Endothelial cell of umbilical vein (primary cell): Measurements from ENCODE around the gene GRAMD1B. TPM values are rescaled to one million over a fixed set of nuclear protein-coding genes. Genes with fewer than 3 reads are reported as not detected.
A peak's percentile ranks its signal among the peaks of the same experiment; 100 is the strongest.

Experiments used
- BruUV-seq: library from RNA; stranded (reverse); fragments of 400-500 nt; replicated peaks from 2 replicates; lab custom pipeline; 2021; lab: Mats Ljungman, UMichigan
- CTCF ChIA-PET: fragments of 300-600, 350-600 bp; sonication (Branson Sonifier 250); formaldehyde crosslinking; loops from one replicate; lab custom pipeline; 2021; ENCODE audit warnings: antibody characterized with exemption, inconsistent platforms; lab: Charles Lee
- POLR2A ChIA-PET: fragments of 300-600, 350-600 bp; sonication (Branson Sonifier 250); formaldehyde crosslinking; loops from one replicate; lab custom pipeline; 2021; ENCODE audit warnings: antibody characterized with exemption, inconsistent platforms; lab: Charles Lee
- DNase-seq: peaks from one replicate; pipeline ENCODE4 v3.0.0-alpha.2; 2011; ENCODE audit warnings: low read depth, low spot score
- FAIRE-seq: peaks from 2 replicates; lab custom pipeline; 2011; peaks lifted over from hg19 to GRCh38; lab: Jason Lieb, UNC
- H2AFZ ChIP-seq: 2 replicates; pipeline ENCODE4 v1.6.0; 2012; ENCODE audit warnings: low read depth, low read length, control low read depth, inconsistent platforms
- H3K27ac ChIP-seq: 2 replicates; pipeline ENCODE4 v1.5.1; 2011; ENCODE audit warnings: low read depth, mild to moderate bottlenecking, control low read depth, low read length, moderate library complexity; ENCODE audit not compliant: insufficient read depth
- H3K27me3 ChIP-seq, 2 experiments: 2 replicates each; pipeline versions ENCODE4 v1.6.0 to v1.6.1; 2011; ENCODE audit warnings: low read length in 2 of 2, mixed read lengths in 1 of 2; ENCODE audit not compliant: control insufficient read depth in 2 of 2, insufficient read depth in 2 of 2
- H3K36me3 ChIP-seq, 2 experiments: 2 replicates in 1 of 2; 3 replicates in 1 of 2; pipeline ENCODE4 v1.5.1; 2011; ENCODE audit warnings: low read length in 2 of 2, mild to moderate bottlenecking in 1 of 2, moderate library complexity in 1 of 2; ENCODE audit not compliant: control insufficient read depth in 2 of 2, insufficient read depth in 2 of 2; ENCODE audit errors: extremely low read depth in 1 of 2
- H3K4me1 ChIP-seq: 3 replicates; pipeline ENCODE4 v1.5.1; 2011; ENCODE audit warnings: mild to moderate bottlenecking, low read length; ENCODE audit not compliant: control insufficient read depth, insufficient read depth; ENCODE audit errors: extremely low read depth
- H3K4me2 ChIP-seq: 2 replicates; pipeline ENCODE4 v1.6.1; 2011; ENCODE audit warnings: low read length, control low read depth, mixed read lengths; ENCODE audit not compliant: insufficient read depth
- H3K4me3 ChIP-seq, 3 experiments: fragments of 200-600 bp in 1 of 3; sonication (generic), shearing (Covaris generic) in 1 of 3; replicated peaks in 1 of 3; 2 replicates each; pipeline ENCODE4 v1.5.1; 2011 to 2016; ENCODE audit warnings: control low read depth in 3 of 3, low read length in 3 of 3, mild to moderate bottlenecking in 2 of 3, inconsistent platforms in 1 of 3, low read depth in 1 of 3, moderate library complexity in 1 of 3; ENCODE audit not compliant: insufficient read depth in 1 of 3
- H3K79me2 ChIP-seq: 2 replicates; pipeline ENCODE4 v1.6.0; 2012; ENCODE audit warnings: low read length, inconsistent platforms; ENCODE audit not compliant: control insufficient read depth, insufficient read depth
- H3K9ac ChIP-seq: replicated peaks from 2 replicates; pipeline ENCODE3; 2011; ENCODE audit warnings: low read length, control low read depth; ENCODE audit not compliant: insufficient read depth; ENCODE audit errors: extremely low read depth
- H3K9me1 ChIP-seq: replicated peaks from 3 replicates; pipeline ENCODE4 v1.6.0; 2011; ENCODE audit warnings: mild to moderate bottlenecking, low read length; ENCODE audit not compliant: control insufficient read depth, insufficient read depth; ENCODE audit errors: extremely low read depth
- H3K9me3 ChIP-seq: replicated peaks from 2 replicates; pipeline ENCODE4 v1.5.1; 2012; ENCODE audit warnings: low read length, inconsistent platforms; ENCODE audit not compliant: control insufficient read depth, insufficient read depth
- H4K20me1 ChIP-seq: replicated peaks from 2 replicates; pipeline ENCODE3; 2011; ENCODE audit warnings: mild to moderate bottlenecking, low read length; ENCODE audit not compliant: control insufficient read depth, insufficient read depth; ENCODE audit errors: extremely low read depth
- JUN ChIP-seq: IDR thresholded peaks from 2 replicates; pipeline ENCODE4 v1.6.1; 2011; ENCODE audit warnings: borderline replicate concordance, low read depth; ENCODE audit not compliant: insufficient read length, insufficient read depth
- MYC ChIP-seq: IDR thresholded peaks from one replicate; pipeline ENCODE4 v1.6.1; 2011; ENCODE audit warnings: mild to moderate bottlenecking, low read depth, low read length
- POLR2AphosphoS5 ChIP-seq: IDR thresholded peaks from 2 replicates; pipeline ENCODE4 v1.6.1; 2012; ENCODE audit warnings: low read depth, mild to moderate bottlenecking, control low read depth, low read length, moderate library complexity; ENCODE audit not compliant: insufficient read depth
- dilution Hi-C: fragments of 300-500 bp; cut with MboI; formaldehyde crosslinking; loops from one replicate; pipeline ENCODE4 v1.15.0; 2019; ENCODE audit warnings: low sequenced_read_pairs; ENCODE audit not compliant: extremely low pct_ligation_motif_present
- intact Hi-C: fragments of 100-400 bp; cut with micrococcal nuclease; formaldehyde crosslinking; loops from one replicate; pipeline ENCODE4 v1.10.0; 2022
- polyA plus RNA-seq, 4 experiments: library from polyadenylated mRNA; depleted of rRNA in 3 of 4; stranded (reverse) in 3 of 4; unstranded in 1 of 4; fragments of >200 nt; gene quantifications; 2 replicates each; pipeline versions ENCODE4 v1.2.1 to v1.2.3, GENCODE V29; 2011 to 2012; ENCODE audit warnings: missing spikeins in 1 of 4
- total RNA-seq: library from RNA; stranded (reverse); gene quantifications from 2 replicates; pipeline ENCODE4 v1.2.3, GENCODE V29; 2021
- TF ChIP-seq, protein P1 (sequence below), 2 donors: IDR thresholded peaks; 1 replicate in 1 of 2; 2 replicates in 1 of 2; pipeline ENCODE4 v1.5.1; 2011; ENCODE audit warnings: low read length in 2 of 2, mild to moderate bottlenecking in 2 of 2, moderate library complexity in 2 of 2, control low read depth in 1 of 2, inconsistent platforms in 1 of 2, low read depth in 1 of 2; ENCODE audit not compliant: insufficient read depth in 1 of 2; ENCODE audit errors: extremely low read depth in 1 of 2
- TF ChIP-seq, protein P2 (sequence below): IDR thresholded peaks from 2 replicates; pipeline ENCODE4 v1.6.1; 2011; ENCODE audit not compliant: insufficient read depth, insufficient read length

The GRAMD1B gene
- total and polyA plus RNA-seq, 2 donors (not counting 3 experiments of a cell fraction or from before 2014, with no cell fraction given), result 5.1 to 11.1 TPM

DNA sequence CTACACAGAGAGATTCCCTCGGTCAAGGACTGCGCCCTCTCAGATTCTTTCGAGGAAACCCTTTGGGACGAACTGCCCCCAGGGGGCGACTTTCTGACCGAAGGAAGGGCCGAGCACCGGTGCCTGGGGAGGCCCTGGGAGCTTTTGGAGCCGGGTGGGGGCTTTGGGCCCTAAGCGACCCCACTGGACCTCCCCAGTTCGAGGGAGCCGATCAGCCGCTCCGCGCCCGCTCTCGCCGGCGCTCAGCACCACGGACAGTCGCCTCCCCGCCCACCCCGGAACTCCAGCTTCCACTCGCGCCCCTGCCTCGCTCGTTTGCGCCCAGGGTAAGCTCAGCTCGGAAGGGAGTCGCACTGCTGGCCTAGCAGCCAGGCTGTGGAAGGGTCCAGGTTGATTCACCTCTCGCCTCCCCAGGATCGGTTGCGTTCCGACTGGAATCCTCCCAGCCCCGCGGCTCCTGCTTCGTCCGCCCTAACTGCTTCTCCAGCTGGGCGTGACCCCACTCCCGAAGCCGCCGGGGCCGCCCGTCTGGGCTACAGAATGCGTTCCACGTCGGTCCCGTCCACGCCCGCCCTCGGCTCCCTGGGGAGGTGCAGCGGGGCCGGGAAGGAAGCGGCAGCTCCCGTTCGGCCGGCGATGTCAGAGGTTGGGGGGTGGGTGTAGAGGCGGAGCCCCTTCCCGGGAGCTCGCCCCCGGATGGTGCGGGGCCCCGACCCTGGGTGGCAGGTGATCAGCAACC is 223.9 kb downstream of the GRAMD1B start:
- H3K9ac ChIP-seq, result no peak overlapping the region
- no peaks in the 10 kb centered on the region for H3K79me2 ChIP-seq
- peak overlapping the region; percentile 58 to 67 (median 59) for H3K4me3 ChIP-seq
- intact Hi-C loops (loop anchor here (1.0 kb wide), 2 partner anchors 25 to 64 kb away; no protein-coding TSS in a partner anchor), dilution Hi-C loops (no loop called here)
- H4K20me1 ChIP-seq, result no peaks in the 10 kb centered on the region
- H3K4me1 ChIP-seq, result peaks cover 6% of the 10 kb centered on the region
- peak overlapping the region; percentile 84 for H3K4me2 ChIP-seq
- peaks cover 15 to 16% of the 10 kb centered on the region in 2 experiments for H3K27me3 ChIP-seq
- DNase-seq, result peak; percentile 56
- BruUV-seq, result no TSS peak
- TF ChIP-seq, protein P1, sequence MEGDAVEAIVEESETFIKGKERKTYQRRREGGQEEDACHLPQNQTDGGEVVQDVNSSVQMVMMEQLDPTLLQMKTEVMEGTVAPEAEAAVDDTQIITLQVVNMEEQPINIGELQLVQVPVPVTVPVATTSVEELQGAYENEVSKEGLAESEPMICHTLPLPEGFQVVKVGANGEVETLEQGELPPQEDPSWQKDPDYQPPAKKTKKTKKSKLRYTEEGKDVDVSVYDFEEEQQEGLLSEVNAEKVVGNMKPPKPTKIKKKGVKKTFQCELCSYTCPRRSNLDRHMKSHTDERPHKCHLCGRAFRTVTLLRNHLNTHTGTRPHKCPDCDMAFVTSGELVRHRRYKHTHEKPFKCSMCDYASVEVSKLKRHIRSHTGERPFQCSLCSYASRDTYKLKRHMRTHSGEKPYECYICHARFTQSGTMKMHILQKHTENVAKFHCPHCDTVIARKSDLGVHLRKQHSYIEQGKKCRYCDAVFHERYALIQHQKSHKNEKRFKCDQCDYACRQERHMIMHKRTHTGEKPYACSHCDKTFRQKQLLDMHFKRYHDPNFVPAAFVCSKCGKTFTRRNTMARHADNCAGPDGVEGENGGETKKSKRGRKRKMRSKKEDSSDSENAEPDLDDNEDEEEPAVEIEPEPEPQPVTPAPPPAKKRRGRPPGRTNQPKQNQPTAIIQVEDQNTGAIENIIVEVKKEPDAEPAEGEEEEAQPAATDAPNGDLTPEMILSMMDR (IDR thresholded peaks at IDR 0.05; ENCODE audit: extremely low read depth in 1 of 2, insufficient read depth in 1 of 2, low read depth in 1 of 2, low read length in 2 of 2), result peak; percentile 11 to 26
- TF ChIP-seq POLR2AphosphoS5 (no peak), JUN (no peak), MYC (no peak)
- TF ChIP-seq, protein P2, sequence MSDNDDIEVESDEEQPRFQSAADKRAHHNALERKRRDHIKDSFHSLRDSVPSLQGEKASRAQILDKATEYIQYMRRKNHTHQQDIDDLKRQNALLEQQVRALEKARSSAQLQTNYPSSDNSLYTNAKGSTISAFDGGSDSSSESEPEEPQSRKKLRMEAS, result no peak
- no peak overlapping the region for H3K27ac ChIP-seq
- no peaks in the 10 kb centered on the region for H3K9me3 ChIP-seq
- CTCF ChIA-PET, result interaction anchor here (1.0 to 6.3 kb wide), 11 partner anchors 11 to 74 kb away, joined by 3 to 41 read pairs (median 3); no protein-coding TSS in a partner anchor
- no peaks in the 10 kb centered on the region for H3K36me3 ChIP-seq
- FAIRE-seq, result peak; percentile 24
- POLR2A ChIA-PET, result no interaction called here
- H3K9me1 ChIP-seq, result no peaks in the 10 kb centered on the region
- H2AFZ ChIP-seq, result peak overlapping the region; percentile 86
